ENCODE results near the gene MCTP1. TPM values are rescaled to one million over a fixed set of nuclear protein-coding genes. Genes with fewer than 3 reads are reported as not detected.

MCTP1 gene
- total and polyA plus RNA-seq, 2 of the 8 experiments (the other 6 are each of a cell fraction or from before 2014, with no cell fraction given), result 0.56 to 3.4 TPM

GRCh38 chr5:95317687-95318086 lies 32.8 kb upstream of the MCTP1 start:
- Histone ChIP-seq H2BK5ac (ENCODE audit: low read depth, low read length) (no peak overlapping the region), H3K14ac (ENCODE audit: insufficient read length) (no peak overlapping the region), H4K8ac (ENCODE audit: extremely low read depth, insufficient read depth, low read length) (no peak overlapping the region), H3K23ac (ENCODE audit: insufficient read length) (no peak overlapping the region), H3K27ac (ENCODE audit: low read depth, low read length) (no peak overlapping the region), H3K56ac (replicated peaks; ENCODE audit: insufficient read length, low read depth, low read length) (no peak overlapping the region), H4K20me1 (replicated peaks in 1 of 2; ENCODE audit: control insufficient read depth in 1 of 2, insufficient read depth in 2 of 2, low read length in 2 of 2) (no peaks in the 10 kb centered on the region), H4K91ac (replicated peaks; ENCODE audit: insufficient read length, low read length) (no peak overlapping the region), H2AK5ac (ENCODE audit: low read depth, low read length) (no peak overlapping the region), H3K4me2 (ENCODE audit: insufficient read depth in 1 of 2, low read depth in 2 of 2, low read length in 2 of 2) (no peak overlapping the region), H2BK15ac (ENCODE audit: low read length) (no peak overlapping the region), H3K4me1 (replicated peaks in 1 of 4; ENCODE audit: control insufficient read depth in 3 of 4, insufficient read depth in 4 of 4, low read length in 3 of 4) (peaks cover 0 to 3% (median 0%) of the 10 kb centered on the region in 4 experiments; a peak in 1 of 7 replicates), H3K18ac (ENCODE audit: extremely low read depth, low read length) (no peak overlapping the region), H2BK12ac (ENCODE audit: low read depth, low read length) (no peak overlapping the region), H3K36me3 (ENCODE audit: control insufficient read depth in 2 of 4, insufficient read depth in 4 of 4, low read length in 3 of 4) (no peaks in the 10 kb centered on the region), H3K79me1 (ENCODE audit: low read depth, low read length) (no peaks in the 10 kb centered on the region), H3K79me2 (ENCODE audit: control insufficient read depth in 1 of 2, insufficient read depth in 2 of 2, low read length in 2 of 2) (no peaks in the 10 kb centered on the region), H3K23me2 (ENCODE audit: low read depth, low read length) (no peaks in the 10 kb centered on the region), H3K9ac (replicated peaks in 1 of 4; ENCODE audit: extremely low read depth in 1 of 4, low read depth in 3 of 4, low read length in 3 of 4) (no peak overlapping the region), H3K4me3 (ENCODE audit: extremely low read depth in 1 of 4, insufficient read depth in 2 of 4, low read depth in 3 of 4, low read length in 4 of 4) (no peak overlapping the region), H2BK20ac (ENCODE audit: low read length) (no peak overlapping the region), H3K9me3 (ENCODE audit: insufficient read depth in 2 of 2, low read depth in 1 of 2, low read length in 1 of 2) (no peaks in the 10 kb centered on the region), H3K4ac (replicated peaks; ENCODE audit: insufficient read length, low read depth, low read length) (no peak overlapping the region), H3K27me3 (replicated peaks in 1 of 4; ENCODE audit: control insufficient read depth in 3 of 4, extremely low read depth in 1 of 4, insufficient read depth in 3 of 4, low read length in 3 of 4) (peaks cover 0 to 1% (median 0%) of the 10 kb centered on the region in 4 experiments; a peak in 1 of 7 replicates), H2AFZ (ENCODE audit: low read length) (no peak overlapping the region), H4K5ac (ENCODE audit: insufficient read length, low read depth, low read length) (no peak overlapping the region), H2BK120ac (replicated peaks; ENCODE audit: low read depth, low read length) (no peak overlapping the region)
- DNase-seq (ENCODE audit: low read depth in 1 of 2, low spot score in 2 of 2), result no peak
- ChIA-PET POLR2A (ENCODE audit: partially characterized antibody) (no interaction called here), CTCF (ENCODE audit: partially characterized antibody) (interaction anchor here (0.7 to 2.3 kb wide), 8 partner anchors 9 to 354 kb away, joined by 3 to 7 read pairs (median 4); no protein-coding TSS in a partner anchor)
- WGBS, 2 experiments (ENCODE audit: extremely low coverage in 1 of 2, insufficient coverage in 1 of 2, insufficient read length in 1 of 2, insufficient replicate concordance in 2 of 2, low coverage in 1 of 2, low lambda C conversion rate in 2 of 2, missing lambda C conversion rate in 1 of 2), result 90% methylated on average over 4 of the region's 4 CpGs; no CpG with 5 or more reads in 1 of the 2 experiments
- FAIRE-seq, result no peak
- TF ChIP-seq PHF8 (conservative IDR thresholded peaks at IDR 0.05; ENCODE audit: low read depth, low read length) (no peak), CHD1 (IDR thresholded peaks at IDR 0.05; ENCODE audit: low read depth, low read length) (no peak), KDM5A (IDR thresholded peaks at IDR 0.05; ENCODE audit: low read length) (no peak), EGR1 (IDR thresholded peaks at IDR 0.05; ENCODE audit: borderline replicate concordance, low read depth, low read length) (no peak), USF2 (IDR thresholded peaks at IDR 0.05; ENCODE audit: low read length) (no peak), ZNF274 (IDR thresholded peaks at IDR 0.05; ENCODE audit: borderline replicate concordance, extremely low read depth, low read length) (no peak), CBX5 (IDR thresholded peaks at IDR 0.05; ENCODE audit: low read depth, low read length) (no peak), SP2 (IDR thresholded peaks at IDR 0.05; ENCODE audit: low read length) (no peak), POLR2A (IDR thresholded peaks at IDR 0.05; ENCODE audit: control extremely low read depth in 1 of 2, low read depth in 2 of 2, low read length in 2 of 2) (no peak)

All from H1 (cell line).